ENCODE results near the gene BBS2.

DNA sequence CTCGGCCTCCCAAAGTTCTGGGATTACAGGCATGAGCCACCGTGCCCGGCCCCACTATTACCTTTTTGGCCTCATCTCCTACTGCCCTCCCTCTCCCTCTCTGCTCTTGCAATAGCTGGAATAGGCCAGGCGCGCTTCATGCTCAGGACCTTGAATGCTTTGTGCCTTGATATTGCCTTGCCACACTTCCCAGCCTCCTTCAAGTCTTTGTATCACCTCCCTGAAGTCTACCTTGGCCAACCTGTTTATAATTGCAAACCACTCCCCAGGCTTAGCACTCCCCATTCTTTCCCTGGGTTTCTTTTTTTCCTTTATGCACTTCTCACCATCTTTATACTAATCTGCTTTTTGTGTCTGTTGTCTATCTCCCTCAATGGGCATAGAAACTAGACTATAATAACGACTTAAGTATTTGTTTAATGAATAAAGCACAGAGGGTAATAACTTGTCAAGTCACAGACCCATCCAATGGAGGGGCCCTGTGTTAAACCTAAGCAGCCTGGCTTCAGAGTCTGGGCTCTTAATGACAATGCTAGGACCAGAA, 61.8 kb downstream of the BBS2 start:
- no peak for TF ChIP-seq EZH2 (IDR thresholded peaks at IDR 0.05)
- no peak for TF ChIP-seq POLR2AphosphoS5 (IDR thresholded peaks at IDR 0.05; ENCODE audit: borderline replicate concordance, low read depth, low read length)
- TF ChIP-seq FOXP2 (optimal IDR thresholded peaks at IDR 0.05; ENCODE audit: control extremely low read depth, extremely low read length, insufficient read depth): no peak

All from SK-N-MC (cell line).